Measurements from ENCODE around the gene CDKL5. TPM values are rescaled to one million over a fixed set of nuclear protein-coding genes. Genes with fewer than 3 reads are reported as not detected.
A peak's percentile ranks its signal among the peaks of the same experiment; 100 is the strongest.

CDKL5 gene
- polyA plus RNA-seq, 2 of the 4 experiments (the other 2 are of a cell fraction) = 5.4 to 22.8 TPM

DNA sequence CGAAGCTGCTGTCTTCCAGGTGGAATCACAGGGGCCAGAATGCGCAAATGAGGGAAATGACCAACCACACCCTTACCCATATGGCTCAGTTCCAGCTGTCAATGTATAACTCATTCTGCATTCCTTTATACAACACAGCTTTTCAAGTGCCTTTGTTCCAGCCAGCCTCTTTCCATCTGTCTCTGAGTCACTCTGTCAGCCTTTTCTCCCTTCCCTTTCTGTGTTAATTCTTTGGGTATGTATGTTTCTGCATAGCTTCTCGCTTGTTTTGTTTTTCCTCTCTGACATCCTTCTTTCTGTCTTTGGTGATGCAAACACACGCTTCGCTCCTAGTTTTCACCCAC, 192.0 kb downstream of the CDKL5 start:
- FAIRE-seq = peak; percentile 89
- peak; percentile 27 to 75 for DNase-seq (ENCODE audit: low read depth in 1 of 2, low spot score in 1 of 2)
- no peak for TF ChIP-seq MAZ (IDR thresholded peaks at IDR 0.05; ENCODE audit: borderline replicate concordance, low read depth, low read length)
- no peak for TF ChIP-seq EHF (CRISPR knock-in tag; IDR thresholded peaks at IDR 0.05)
- TF ChIP-seq MAFK (IDR thresholded peaks at IDR 0.05; ENCODE audit: partially characterized antibody) = no peak
- no peak for TF ChIP-seq HEYL (CRISPR knock-in tag; IDR thresholded peaks at IDR 0.05)
- 0 out of 5 replicates have a peak, but pooled peaks have one; percentile 1 to 14 for TF ChIP-seq RAD21 (conservative IDR thresholded peaks at IDR 0.05 in 1 of 2, IDR thresholded peaks at IDR 0.05 in 1 of 2)
- TF ChIP-seq, protein P1, sequence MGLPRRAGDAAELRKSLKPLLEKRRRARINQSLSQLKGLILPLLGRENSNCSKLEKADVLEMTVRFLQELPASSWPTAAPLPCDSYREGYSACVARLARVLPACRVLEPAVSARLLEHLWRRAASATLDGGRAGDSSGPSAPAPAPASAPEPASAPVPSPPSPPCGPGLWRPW (IDR thresholded peaks at IDR 0.05) = no peak
- TF ChIP-seq TFCP2L1 (CRISPR knock-in tag; IDR thresholded peaks at IDR 0.05) = no peak
- no peak for TF ChIP-seq RFX5 (IDR thresholded peaks at IDR 0.05)
- TF ChIP-seq SMC3 (IDR thresholded peaks at IDR 0.05) = no peak
- TF ChIP-seq, protein P2, sequence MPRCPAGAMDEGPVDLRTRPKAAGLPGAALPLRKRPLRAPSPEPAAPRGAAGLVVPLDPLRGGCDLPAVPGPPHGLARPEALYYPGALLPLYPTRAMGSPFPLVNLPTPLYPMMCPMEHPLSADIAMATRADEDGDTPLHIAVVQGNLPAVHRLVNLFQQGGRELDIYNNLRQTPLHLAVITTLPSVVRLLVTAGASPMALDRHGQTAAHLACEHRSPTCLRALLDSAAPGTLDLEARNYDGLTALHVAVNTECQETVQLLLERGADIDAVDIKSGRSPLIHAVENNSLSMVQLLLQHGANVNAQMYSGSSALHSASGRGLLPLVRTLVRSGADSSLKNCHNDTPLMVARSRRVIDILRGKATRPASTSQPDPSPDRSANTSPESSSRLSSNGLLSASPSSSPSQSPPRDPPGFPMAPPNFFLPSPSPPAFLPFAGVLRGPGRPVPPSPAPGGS (IDR thresholded peaks at IDR 0.05) = no peak
- TF ChIP-seq, protein P3, sequence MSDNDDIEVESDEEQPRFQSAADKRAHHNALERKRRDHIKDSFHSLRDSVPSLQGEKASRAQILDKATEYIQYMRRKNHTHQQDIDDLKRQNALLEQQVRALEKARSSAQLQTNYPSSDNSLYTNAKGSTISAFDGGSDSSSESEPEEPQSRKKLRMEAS (IDR thresholded peaks at IDR 0.05) = no peak
- TF ChIP-seq FOSB (CRISPR knock-in tag; IDR thresholded peaks at IDR 0.05) = no peak
- TF ChIP-seq, protein P4, sequence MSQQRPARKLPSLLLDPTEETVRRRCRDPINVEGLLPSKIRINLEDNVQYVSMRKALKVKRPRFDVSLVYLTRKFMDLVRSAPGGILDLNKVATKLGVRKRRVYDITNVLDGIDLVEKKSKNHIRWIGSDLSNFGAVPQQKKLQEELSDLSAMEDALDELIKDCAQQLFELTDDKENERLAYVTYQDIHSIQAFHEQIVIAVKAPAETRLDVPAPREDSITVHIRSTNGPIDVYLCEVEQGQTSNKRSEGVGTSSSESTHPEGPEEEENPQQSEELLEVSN (IDR thresholded peaks at IDR 0.05; ENCODE audit: borderline replicate concordance, low read depth) = no peak
- no peak for TF ChIP-seq FOSL2 (IDR thresholded peaks at IDR 0.05)
- peak; percentile 48 for TF ChIP-seq FOSL2 (CRISPR knock-in tag; IDR thresholded peaks at IDR 0.05)
- TF ChIP-seq HOXB13 (CRISPR knock-in tag; IDR thresholded peaks at IDR 0.05; ENCODE audit: low read depth) = no peak
- no peak for TF ChIP-seq RNF2 (IDR thresholded peaks at IDR 0.05; ENCODE audit: borderline replicate concordance, low read depth)
- no peak for TF ChIP-seq MYC (IDR thresholded peaks at IDR 0.05; ENCODE audit: borderline replicate concordance, low read length)
- TF ChIP-seq NPAS2 (CRISPR knock-in tag; IDR thresholded peaks at IDR 0.05; ENCODE audit: borderline replicate concordance) = no peak
- no peaks in the 10 kb centered on the region for H3K9me3 ChIP-seq
- ChIA-PET CTCF (interaction anchor here (1.1 to 1.9 kb wide), 4 partner anchors 44 to 400 kb away, joined by 4 to 7 read pairs (median 4); no protein-coding TSS in a partner anchor), POLR2A (interaction anchor here (0.9 kb wide), 1 partner anchor 192 kb away, joined by 4 read pairs; the partner anchor contains the start of gene CDKL5)
- WGBS (ENCODE audit: missing lambda C conversion rate) = 8% methylated on average over 5 of the region's 5 CpGs
- peak; percentile 91 to 95 for ATAC-seq
- H3K27ac ChIP-seq = peak overlapping the region; percentile 55 to 80; a peak in 5 of 6 replicates
- no peak overlapping the region for H3K4me3 ChIP-seq
- peak overlapping the region; percentile 61 for H3K4me2 ChIP-seq
- peaks cover 20% of the 10 kb centered on the region for H3K4me1 ChIP-seq

DNA sequence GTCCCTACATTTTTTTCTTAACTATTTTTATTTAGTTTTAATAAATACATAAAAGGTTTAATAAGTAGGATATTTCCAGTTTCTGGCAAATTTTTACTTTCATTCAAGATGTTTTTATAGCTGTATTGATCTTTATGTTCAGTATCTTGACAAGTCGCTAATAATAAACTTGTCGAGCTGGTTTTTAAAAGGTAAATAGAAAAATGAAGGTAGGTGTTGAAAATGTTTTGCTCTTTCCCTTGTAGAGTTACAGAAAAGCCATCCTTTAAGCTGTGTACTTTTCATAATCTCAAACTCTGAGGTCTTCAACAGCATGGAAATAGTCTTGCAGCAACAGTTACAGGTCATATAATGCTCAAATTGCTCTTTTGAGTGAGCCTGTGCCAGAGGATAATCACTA, 193.9 kb downstream of the CDKL5 start:
- 91% methylated on average over 2 of the region's 2 CpGs for WGBS (ENCODE audit: missing lambda C conversion rate)

DNA sequence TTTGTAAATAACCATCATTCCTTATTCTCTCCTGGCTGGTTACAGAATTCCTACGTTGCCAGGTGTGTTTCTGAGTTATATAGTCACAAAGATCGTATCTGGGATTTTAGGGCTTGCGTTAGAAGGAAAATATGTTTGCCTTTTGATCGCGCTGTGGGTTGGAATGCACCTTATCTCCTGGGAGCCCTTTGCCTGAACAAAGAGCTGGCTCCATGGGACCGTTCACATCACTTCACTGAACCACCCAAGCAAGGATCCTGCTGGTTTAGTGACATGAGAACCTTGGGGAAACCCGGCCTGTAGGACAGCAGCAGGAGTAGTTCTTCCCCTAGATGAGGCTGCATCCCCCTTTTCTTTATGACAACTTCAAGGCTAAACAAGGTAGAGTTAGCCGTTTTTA, 194.9 kb downstream of the CDKL5 start:
- DNase-seq (ENCODE audit: low read depth in 1 of 2, low spot score in 1 of 2) (no peak), FAIRE-seq (peak; percentile 59), ATAC-seq (no peak)
- CTCF ChIA-PET = no interaction called here
- Histone ChIP-seq H3K4me2 (no peak overlapping the region), H3K4me1 (peaks cover 20% of the 10 kb centered on the region), H3K27ac (no peak overlapping the region), H3K4me3 (no peak overlapping the region), H3K9me3 (no peaks in the 10 kb centered on the region)
- POLR2A ChIA-PET = no interaction called here
- WGBS (ENCODE audit: missing lambda C conversion rate) = 94% methylated on average over 8 of the region's 8 CpGs
- TF ChIP-seq GATA3 (IDR thresholded peaks at IDR 0.05; ENCODE audit: borderline replicate concordance) (no peak), SMC3 (IDR thresholded peaks at IDR 0.05) (no peak), RCOR1 (IDR thresholded peaks at IDR 0.05; ENCODE audit: low read depth, low read length) (no peak), KDM1A (IDR thresholded peaks at IDR 0.05; ENCODE audit: low read depth) (no peak), TP53 (CRISPR knock-in tag; IDR thresholded peaks at IDR 0.05) (no peak), POLR2AphosphoS2 (conservative IDR thresholded peaks at IDR 0.05; ENCODE audit: low read length) (no peak), CHD4 (IDR thresholded peaks at IDR 0.05; ENCODE audit: borderline replicate concordance) (no peak)
- TF ChIP-seq, protein P1 (IDR thresholded peaks at IDR 0.05) = no peak
- TF ChIP-seq, protein P3 (IDR thresholded peaks at IDR 0.05) = no peak
- TF ChIP-seq, protein P5, sequence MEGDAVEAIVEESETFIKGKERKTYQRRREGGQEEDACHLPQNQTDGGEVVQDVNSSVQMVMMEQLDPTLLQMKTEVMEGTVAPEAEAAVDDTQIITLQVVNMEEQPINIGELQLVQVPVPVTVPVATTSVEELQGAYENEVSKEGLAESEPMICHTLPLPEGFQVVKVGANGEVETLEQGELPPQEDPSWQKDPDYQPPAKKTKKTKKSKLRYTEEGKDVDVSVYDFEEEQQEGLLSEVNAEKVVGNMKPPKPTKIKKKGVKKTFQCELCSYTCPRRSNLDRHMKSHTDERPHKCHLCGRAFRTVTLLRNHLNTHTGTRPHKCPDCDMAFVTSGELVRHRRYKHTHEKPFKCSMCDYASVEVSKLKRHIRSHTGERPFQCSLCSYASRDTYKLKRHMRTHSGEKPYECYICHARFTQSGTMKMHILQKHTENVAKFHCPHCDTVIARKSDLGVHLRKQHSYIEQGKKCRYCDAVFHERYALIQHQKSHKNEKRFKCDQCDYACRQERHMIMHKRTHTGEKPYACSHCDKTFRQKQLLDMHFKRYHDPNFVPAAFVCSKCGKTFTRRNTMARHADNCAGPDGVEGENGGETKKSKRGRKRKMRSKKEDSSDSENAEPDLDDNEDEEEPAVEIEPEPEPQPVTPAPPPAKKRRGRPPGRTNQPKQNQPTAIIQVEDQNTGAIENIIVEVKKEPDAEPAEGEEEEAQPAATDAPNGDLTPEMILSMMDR (IDR thresholded peaks at IDR 0.05) = no peak
- TF ChIP-seq, protein P6, sequence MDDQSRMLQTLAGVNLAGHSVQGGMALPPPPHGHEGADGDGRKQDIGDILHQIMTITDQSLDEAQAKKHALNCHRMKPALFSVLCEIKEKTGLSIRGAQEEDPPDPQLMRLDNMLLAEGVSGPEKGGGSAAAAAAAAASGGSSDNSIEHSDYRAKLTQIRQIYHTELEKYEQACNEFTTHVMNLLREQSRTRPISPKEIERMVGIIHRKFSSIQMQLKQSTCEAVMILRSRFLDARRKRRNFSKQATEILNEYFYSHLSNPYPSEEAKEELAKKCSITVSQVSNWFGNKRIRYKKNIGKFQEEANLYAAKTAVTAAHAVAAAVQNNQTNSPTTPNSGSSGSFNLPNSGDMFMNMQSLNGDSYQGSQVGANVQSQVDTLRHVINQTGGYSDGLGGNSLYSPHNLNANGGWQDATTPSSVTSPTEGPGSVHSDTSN (IDR thresholded peaks at IDR 0.05) = no peak

More for the DNA sequence above, 193.9 kb downstream of the CDKL5 start:
- Histone ChIP-seq H3K9me3 (no peaks in the 10 kb centered on the region), H3K4me1 (peaks cover 20% of the 10 kb centered on the region), H3K4me3 (no peak overlapping the region), H3K27ac (no peak overlapping the region), H3K4me2 (no peak overlapping the region)
- FAIRE-seq (no peak), ATAC-seq (no peak), DNase-seq (ENCODE audit: low read depth in 1 of 2, low spot score in 1 of 2) (no peak)
- CTCF ChIA-PET = interaction anchor here (0.7 kb wide), 1 partner anchor 209 kb away, joined by 3 read pairs; no protein-coding TSS in a partner anchor
- TF ChIP-seq POLR2AphosphoS2 (conservative IDR thresholded peaks at IDR 0.05; ENCODE audit: low read length) = no peak
- TF ChIP-seq, protein P7, sequence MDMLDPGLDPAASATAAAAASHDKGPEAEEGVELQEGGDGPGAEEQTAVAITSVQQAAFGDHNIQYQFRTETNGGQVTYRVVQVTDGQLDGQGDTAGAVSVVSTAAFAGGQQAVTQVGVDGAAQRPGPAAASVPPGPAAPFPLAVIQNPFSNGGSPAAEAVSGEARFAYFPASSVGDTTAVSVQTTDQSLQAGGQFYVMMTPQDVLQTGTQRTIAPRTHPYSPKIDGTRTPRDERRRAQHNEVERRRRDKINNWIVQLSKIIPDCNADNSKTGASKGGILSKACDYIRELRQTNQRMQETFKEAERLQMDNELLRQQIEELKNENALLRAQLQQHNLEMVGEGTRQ (IDR thresholded peaks at IDR 0.05) = no peak
- POLR2A ChIA-PET = no interaction called here

Measured in A549 (cell line).